G401.6 (cell line): ENCODE results near the gene AP2A1.

Source experiments
- FAIRE-seq: peaks from 2 replicates; lab custom pipeline; 2012; peaks lifted over from hg19 to GRCh38; lab: Jason Lieb, UNC

AP2A1 gene

DNA sequence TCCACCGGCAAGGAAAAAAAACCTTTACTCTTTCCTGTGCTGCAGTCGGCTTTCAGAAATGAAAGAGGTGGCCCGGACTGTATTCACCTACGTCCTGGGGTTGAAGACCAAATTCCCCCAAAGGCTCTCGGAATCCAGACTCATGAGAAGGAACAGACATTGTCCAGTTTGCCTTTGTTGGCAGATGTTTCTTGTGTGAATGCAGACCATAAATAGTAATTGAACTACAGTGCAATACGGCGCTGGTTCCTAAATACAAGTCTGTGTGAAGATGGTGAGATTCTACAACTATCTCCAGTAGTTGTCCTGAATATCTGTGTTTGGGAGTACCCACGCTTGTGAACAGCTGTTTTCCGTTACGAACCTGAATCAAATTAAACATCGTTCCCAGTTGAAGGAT lies 72.9 kb downstream of the AP2A1 start:
- no peak for FAIRE-seq

DNA sequence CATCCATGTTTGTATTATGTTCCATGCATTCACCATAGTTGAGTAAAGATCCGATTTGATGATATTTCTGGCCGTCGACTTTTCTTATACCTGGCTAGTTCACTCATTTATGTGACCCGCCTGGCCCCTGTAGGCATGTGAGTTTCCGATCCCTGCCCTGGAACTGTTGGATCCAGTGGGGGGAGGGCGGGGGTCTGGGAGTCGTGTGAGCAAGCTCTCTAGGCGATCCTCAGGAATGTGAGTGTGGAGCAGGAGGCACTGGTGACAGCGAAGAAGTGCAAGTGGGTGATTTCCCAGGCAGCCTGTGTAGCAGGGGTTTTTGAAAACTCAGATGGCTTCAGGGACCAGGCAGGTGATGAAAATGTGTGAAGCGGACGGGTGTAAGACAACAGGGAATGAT lies 73.5 kb downstream of the AP2A1 start:
- FAIRE-seq: no peak

DNA sequence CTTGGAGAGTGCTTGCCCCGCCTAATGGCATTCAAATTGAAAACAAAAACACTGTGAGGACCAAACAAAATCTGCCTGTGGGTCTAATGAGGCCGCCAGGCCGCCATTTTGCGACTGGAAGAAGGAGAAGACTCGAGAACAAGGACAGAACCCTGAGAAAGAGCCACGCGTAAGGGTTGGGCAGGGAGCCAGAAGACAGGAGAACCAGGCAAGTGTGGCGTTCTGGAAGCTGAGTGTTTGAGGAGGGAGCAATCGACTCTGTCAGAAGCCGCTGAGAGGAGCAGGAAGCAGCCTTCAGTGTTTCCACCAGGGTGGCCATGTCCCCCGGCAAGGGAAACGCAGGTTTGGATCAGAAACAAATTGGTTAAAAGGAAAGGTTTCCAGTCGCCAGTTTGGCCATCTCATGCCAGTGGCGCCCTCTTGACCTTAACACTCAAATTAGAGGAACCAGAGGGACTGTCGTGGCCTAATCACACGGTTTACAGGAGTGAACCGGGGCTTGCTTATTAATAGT lies 74.0 kb downstream of the AP2A1 start:
- no peak for FAIRE-seq

DNA sequence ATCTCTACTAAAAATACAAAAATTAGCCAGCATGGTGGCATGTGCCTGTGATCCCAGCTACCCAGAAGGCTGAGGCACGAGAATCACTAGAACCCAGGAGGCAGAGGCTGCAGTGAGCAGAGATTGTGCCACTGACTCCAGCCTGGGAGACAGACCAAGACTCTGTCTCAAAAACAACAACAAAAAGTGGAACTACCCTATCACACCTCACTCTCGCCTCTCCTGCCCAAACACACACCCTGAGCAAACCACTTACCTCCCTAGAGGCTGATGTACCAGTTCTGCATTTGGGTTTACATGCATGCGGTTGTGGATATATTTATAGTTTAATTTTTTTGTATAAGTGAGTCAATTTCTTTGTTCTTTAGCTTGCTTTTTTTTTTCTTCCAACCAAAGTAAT lies 76.5 kb downstream of the AP2A1 start:
- FAIRE-seq: no peak

DNA sequence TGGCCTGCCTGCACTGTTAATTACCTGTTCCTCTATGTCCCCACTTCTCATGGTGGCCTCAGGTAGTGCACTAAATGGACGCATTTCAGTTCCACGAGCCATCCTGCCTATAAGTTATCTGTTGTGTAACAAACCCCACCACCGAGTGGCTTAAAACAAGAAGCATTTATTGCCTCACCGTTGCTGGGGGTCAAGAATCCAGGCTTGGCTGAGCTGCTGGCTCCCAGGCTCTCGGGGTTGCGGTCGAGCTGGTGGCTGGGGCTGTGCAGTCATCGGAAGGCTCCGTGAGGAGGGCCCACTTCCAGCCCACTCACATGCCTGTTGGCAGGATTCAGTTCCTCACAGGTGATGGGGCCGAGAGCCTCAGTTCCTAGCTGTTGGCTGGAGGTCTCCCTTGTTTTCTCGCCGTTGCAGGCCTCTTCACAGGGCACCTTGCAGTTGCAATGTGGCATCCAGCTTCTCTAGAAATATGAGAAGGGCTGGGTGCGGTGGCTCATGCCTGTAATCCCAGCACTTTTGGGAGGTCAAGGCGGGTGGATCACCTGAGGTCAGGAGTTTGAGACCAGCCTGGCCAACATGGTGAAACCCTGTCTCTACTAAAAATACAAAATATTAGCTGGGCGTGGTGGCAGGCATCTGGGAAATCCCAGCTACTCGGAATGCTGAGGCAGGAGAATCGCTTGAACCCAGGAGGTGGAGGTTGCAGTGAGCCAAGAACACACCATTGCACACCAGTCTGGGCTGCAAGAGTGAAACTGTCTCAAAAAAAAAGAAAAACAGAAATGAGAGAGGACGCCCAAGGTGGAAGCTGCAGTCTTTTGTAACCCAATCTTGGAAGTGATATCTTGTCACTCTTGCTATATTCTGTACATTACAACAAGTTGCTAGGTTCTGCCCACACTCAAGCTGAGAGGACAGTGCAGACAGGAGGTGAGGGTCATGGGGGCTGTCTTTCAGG lies 77.6 kb downstream of the AP2A1 start:
- FAIRE-seq: no peak

DNA sequence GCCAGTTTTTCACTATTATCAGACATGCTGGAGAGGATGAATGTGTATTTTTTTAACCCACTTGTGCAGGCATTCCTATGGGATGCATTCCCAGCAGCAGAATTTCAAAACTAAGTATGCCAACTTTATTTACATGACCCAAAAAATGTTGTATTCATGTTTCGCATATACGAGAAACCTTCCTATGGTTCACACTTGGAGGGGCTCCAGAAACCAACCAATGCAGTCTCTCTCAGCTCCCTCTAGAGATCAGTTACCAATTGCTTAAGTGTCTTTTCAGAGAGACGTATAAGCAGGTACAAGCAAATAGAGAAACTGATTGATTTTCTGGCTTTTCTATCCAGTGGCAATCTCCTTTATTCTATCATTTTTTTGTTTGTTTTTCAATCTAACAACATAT lies 78.6 kb downstream of the AP2A1 start:
- no peak for FAIRE-seq

DNA sequence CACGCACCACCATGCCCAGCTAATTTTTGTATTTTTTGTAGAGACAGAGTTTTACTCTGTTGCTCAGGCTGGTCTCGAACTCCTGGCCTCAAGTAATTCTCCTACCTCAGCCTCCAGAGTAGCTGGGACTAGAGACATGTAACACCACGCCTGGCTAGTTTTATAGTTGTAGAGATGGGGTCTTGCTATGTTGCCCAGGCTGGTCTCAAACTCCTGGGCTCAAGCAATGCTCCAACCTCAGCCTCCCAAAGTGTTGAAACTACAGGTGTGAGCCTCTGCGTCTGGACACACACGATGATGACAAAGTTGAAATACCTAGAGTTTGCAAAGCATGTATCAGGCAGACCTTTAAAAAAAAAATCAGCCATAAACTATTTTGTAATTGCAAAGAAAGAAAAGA lies 79.6 kb downstream of the AP2A1 start:
- FAIRE-seq: no peak

DNA sequence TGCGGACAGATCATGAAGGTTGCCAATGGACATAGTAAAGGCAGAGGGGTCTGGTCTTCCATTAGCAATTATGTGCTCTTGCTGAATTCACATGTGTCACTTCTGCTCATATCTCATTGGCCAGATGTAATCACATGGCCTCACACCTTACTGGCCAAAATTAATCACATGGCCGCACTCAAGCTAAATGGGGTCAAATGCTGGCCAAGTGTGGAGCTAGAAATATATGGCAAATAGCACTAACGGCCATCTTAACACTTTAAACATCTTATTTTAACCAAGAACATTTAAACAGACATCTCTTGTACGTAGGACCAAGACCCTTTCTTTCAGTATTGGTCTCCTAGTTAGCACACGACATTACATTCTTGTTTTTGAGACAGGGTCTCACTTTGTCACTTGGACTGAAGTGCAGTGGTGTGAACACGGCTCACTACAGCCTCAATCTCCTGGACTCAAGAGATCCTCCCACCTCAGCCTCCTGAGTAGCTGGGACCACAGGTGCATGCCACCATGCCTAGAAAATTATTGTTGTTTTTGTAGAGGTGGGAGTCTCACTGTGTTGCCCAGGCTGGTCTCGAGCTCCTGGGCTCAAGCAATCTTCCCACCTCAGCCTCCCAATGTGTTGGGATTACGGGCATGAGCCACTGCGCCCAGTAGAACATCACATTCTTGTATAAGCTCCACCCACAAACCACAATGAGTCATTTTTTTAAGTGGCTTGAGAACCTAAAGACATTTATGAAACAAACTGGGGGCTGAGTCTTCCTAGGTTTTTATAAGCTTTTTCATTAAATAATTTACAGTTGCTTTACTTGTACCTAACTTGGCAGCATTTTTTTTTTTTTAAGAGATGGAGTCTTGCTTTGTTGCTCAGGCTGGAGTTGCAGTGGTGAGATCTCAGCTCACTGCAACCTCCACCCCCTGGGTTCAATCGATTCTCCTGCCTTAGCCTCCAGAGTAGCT lies 81.2 kb downstream of the AP2A1 start:
- FAIRE-seq: no peak

DNA sequence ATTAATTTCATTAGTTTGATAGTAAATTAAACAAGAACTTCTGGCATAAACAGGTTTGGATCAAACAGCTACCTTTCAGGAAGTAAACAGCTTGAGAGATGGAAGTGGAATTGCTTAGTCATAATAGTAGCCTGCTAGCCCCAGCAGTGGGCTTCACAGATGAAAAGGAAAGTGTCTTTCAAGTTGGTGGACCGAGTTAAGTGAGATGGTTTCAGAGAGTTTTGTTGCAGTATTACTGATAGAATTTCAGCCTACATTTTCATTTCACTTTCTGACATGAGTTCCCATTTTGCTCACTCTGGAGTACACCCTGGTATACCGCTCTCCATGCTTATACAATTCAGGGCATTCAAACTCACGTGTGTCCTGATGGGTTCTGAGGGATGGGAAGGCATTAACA lies 82.1 kb downstream of the AP2A1 start:
- no peak for FAIRE-seq

DNA sequence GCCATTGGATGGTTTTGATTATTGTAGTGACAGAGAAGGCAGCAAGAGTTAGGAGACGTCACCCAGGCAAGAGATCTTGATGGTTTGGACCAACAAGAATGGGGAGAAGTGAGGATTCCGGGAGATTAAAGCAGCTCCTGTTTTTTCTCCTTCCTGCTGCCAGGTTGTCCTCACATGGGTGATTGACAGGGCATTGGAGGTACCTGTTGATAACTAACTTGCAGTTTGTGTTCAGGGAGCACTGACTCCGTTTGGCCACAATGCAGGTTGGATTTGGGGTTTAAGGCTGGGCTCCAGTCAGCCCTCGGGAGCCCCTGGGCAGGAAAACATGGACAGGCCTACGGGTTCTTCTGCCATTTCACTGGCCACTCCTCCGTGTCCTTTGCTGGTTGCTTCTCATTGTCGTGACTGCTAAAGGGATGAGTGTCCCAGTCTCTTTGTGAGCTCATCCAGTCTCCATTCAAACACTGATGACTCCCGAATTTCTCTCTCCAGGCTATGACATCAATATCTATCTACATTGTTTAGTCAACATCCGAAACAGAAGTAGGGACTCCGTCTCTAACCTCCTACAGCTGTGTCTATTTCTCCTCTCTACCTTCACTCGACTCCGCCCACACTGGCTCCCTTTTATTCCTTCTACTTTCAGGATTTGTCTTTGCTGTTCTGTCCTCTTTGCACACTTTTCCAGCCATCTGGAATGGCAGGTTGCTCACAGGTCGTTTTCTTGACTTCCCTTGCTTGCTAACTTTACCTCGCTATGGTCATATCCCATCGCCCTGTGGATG lies 82.8 kb downstream of the AP2A1 start:
- no peak for FAIRE-seq

DNA sequence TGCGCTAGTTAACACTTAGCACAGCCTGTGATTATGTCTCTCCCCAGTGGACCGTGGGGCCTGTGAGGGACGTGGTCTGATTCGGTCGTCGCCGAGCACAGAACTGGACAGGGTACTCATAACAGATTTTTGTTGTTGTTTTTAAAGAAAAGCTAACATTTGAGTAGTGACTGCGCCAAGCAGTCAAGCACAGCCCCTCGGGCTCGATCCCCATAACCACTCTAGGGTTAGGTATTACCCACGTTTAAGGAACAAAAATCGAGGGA lies 83.4 kb downstream of the AP2A1 start:
- no peak for FAIRE-seq

DNA sequence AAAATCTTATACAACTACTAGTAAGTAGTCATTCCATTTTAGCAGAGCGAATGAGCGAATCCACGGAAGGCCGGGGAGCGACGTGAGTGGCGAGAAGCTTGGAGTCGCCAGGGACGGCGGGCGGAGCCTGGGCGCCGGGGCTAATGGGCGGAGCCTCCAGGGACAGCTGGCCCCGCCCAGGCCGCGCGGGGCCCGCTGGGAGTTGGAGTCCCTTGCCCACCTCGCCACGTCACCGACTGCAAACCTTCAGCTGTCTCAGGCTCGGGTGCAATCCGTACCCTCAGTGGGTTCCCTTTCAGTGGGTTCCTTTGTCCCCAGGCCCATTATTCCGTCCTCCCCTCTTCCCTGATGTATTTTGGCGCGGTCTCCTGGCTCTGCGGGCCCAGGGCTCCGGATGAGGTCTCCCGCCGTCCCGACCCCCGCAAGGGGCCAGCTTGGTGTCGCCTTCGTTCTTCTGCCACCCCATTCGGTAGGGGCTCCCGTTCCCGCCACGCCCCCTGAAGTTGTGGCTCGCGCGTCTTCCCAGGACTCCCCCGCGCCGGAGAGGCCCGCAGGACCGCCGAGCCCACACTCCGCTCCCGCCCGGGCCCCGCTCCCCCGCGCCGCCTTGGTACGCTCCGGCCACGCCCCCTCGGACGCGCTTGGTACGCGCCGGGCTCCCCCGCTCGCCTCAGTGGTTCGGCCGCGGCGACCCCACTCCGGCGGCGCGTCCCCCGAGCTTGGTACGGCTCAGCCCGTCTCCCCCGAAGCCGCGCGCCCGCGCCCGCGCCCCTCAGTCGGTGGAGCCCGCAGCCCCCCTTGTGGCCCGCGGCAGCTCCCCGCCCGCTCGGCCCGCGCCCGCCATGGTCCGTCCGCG lies 83.9 kb downstream of the AP2A1 start, which contains the start of gene PTOV1:
PTOV1 (plus strand) TSS at position 673 of the 856 bp plus-strand sequence.
- FAIRE-seq: peak; percentile 25

DNA sequence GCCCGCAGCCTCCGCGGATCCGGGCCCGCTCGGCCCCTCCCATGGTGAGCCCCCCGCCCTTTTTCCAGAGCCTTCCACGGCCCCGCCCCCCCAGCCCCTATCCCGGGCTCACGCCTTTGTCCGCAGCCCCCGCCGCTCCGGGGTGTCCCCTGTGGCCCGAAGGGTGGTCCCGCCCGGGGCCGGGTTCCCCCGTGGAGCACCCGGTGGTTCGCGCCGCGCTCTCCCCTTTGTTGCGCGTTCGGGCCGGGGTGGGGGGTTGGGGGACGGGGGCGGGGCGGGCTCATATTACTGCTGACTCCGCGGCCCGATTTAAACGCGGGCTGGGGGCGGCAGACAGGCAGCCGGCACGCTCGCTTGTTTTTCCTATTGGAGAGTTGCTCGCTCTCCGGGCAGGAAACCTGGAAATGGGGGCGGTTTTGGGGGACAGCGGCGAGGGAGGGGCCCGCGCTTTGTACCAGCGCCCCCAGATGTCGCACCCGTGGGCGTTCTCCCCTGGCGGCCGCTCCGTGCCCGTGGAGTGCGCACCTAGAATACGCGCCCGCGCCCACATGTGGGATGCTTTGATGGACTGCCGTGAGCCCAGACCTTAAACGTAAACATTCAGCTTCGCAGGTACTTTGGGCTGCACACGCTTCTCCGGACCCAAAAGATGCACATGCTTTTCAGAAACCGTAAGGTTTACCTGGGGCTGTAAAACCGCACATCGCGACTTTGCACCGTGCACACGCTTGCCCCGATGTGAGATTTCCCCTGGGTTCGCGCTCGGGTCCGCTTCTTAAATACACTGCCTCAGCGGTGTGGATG lies 84.9 kb downstream of the AP2A1 start:
- FAIRE-seq: no peak

DNA sequence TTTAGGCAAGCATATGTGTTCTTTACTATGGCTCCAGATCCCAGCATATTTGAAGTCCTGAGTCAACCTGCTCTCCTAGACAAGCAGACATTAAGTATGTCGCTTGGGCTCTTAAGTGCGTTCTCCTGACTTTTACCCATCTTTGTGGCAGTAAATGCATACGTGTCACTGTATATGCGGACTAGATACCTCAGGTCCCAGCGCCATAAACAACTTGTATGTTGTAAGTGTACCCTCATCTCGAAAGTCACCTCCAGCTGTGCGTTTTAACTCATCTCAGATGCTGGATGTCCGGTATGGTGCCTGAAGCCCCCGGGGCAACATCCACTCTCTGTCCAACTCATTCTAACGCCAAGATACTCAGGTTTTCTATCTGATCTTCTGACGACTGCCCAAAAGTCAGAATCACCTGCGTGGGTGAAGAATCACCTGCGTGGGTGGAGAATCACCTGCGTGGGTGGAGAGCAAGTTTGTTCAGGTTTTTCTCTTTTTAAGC lies 85.9 kb downstream of the AP2A1 start:
- FAIRE-seq: no peak

DNA sequence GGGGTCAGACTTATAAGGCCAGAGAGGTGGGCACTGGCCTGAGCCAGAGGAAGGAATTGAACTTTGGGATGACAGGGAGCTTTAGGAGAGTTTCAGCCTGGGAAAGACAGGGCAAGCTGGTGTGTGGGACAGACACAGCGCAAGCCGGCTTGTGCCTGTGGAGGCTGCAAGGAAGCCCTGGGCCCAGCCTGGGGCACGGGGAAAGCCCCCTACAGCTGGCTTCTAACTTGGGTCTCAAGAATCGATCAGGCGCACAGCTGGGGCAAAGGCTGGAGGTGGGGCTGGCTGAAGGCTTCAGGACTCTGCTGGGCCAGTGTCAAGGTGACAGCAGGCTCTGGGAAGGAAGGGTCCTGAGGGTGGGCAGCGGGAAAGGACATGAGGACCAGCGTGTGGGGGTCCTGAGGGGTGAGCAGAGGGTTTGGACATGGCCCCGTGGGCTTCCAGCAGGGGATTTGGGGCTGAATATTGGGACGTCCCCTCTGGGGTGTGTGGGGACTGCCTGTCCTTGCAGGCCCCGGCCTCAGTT lies 87.1 kb downstream of the AP2A1 start:
- no peak for FAIRE-seq

DNA sequence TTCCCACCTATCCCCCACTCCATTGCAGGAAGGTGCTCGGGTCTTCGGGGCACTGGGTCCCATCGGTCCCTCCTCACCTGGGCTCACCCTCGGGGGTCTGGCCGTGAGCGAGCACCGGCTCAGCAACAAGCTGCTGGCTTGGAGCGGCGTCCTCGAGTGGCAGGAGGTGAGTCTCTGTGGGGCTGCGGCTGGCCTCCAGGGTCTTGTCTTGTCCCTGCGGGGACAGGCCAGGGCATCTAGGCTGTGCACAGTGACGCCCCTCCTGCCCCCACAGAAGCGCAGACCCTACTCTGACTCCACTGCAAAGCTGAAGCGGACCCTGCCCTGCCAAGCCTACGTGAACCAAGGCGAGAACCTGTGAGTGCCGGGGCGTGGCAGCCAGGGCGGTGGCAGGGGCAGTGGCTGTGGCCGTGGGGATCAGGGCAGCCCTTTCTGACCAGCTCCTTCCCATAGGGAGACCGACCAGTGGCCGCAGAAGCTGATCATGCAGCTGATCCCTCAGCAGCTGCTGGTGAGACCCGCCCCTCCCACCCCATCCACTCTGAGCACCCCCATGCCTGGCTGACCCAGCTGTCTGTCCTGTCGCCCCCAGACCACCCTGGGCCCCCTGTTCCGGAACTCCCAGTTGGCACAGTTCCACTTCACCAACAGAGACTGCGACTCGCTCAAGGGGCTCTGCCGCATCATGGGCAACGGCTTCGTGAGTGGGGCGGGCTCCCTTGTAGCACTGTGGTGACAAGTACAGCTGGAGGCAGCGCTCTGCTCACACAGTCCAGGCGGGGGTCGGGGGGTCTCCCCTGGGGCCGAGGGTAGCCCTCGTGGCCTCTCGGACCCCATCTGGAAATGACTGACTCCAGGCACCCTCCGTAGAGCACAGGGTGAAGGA lies 87.8 kb downstream of the AP2A1 start:
- no peak for FAIRE-seq

DNA sequence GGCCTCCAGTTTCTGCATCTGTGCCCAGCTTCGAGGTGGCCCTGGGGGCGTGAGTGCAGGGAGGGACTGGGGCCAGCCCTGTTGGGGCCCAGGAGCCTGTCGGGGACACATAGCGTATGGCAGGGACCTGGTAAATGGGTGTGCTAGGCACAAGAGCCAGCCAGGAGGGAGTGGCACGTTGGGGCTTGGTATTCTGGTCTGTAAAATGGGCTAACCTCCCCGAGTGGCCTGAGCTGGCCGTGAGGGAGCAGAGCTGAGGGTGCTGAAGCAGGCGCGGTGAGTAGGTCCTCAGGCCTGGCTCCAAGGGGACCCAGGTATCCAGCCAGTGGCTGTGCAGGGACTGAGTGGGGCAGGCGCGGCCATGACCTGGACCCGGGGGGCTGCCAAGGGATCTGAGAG lies 88.5 kb downstream of the AP2A1 start:
- FAIRE-seq: no peak

DNA sequence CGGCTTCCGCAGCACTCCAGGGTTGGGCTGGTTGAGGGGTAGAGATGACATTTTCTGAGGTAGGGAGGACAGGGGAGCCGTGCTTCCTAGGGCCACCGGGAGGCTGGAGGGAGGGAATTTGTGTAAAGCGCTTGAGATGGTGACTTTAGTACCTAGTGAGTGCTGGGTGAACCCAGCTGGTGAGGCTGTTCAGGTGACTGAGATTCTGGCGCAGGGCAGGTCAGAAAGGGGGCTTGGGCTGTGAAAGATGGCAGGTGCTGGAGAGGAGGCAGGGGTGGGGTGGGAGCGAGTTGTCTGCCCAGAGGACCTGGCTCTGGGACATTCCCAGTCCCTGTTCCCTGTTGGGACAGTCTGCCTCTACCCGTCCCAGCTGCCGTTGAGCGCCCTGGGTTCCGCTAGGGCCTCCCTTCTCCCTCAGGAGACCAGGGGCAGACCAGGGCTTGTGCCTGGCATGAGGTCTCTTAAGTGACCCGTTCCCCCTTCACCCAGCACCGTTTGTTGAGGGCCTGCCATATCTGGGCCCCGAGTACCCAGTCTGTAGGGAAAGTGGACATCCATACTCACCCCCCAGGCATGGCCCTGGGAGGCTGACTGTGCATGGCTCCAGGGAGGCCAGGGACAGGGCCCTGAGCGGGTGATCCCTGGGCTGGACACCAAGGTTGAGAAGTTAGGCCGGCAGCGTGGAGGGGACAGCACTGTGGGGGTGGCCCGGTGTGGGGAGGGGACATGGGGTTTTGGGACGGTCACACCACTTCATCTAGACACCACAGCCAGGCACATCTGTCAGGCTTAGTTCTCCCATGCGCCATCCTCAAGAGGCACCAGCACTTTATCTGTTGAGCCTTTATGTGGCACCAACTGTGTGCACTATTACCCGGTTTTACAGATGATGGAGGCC lies 89.1 kb downstream of the AP2A1 start:
- FAIRE-seq: no peak
